Activated naive CD8-positive, alpha-beta T cell treated with anti-CD3 and anti-CD28 coated beads, Interleukin-2, amount 50 U/mL, for 24 hours (primary cell): Measurements from ENCODE around the gene NPSR1.
"Not testable (repeated sequence)": the region's sequence is repeated elsewhere in the genome, so short reads cannot be mapped to it uniquely, and the experiment has no call there.

Experiments used
- ATAC-seq: fragments of 150-1000 bp; cut with Tn5 transposase; one replicate; pipeline ENCODE4 v1.10.0; 2021
- DNase-seq: peaks from one replicate; pipeline ENCODE4 v3.0.0; 2021
- H3K27ac Mint-ChIP-seq: one replicate; pipeline ENCODE4 v1.8.0; 2021; ENCODE audit warnings: mild to moderate bottlenecking, mixed read lengths
- H3K27me3 Mint-ChIP-seq: one replicate; pipeline ENCODE4 v1.8.0; 2021; ENCODE audit warnings: mixed read lengths
- H3K36me3 Mint-ChIP-seq: one replicate; pipeline ENCODE4 v1.8.0; 2021; ENCODE audit warnings: low read depth, mixed read lengths
- H3K4me1 Mint-ChIP-seq: one replicate; pipeline ENCODE4 v1.8.0; 2021; ENCODE audit warnings: mixed read lengths
- H3K4me3 Mint-ChIP-seq: one replicate; pipeline ENCODE4 v1.8.0; 2021; ENCODE audit warnings: mild to moderate bottlenecking, moderate library complexity, mixed read lengths
- H3K9me3 Mint-ChIP-seq: one replicate; pipeline ENCODE4 v1.8.0; 2021; ENCODE audit warnings: mixed read lengths

Gene NPSR1

DNA sequence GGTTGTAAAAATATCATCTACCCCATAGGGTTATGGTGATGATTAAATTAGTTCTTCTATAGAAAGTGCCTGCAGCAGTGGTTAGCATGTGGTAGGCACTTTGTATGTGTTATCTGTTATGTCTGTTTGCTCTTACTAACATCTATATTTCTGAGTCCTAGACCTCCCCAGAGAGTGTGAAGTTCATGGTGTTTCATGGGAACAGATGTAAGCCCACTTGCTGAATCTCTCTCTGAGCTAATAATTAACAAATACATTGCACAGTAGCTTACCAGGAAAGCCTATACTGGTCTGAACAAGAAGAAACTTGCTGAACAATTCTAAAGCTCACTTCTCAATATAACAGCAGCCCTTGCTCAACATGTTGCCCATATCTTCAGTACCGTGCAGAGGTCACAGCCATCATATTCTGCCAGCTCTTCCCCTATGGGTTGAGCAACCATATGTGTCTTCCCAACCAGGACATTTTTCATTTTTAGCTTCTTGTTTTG lies 100.1 kb downstream of the NPSR1 start:
- Mint-ChIP-seq H3K27me3 (peaks cover 2% of the 10 kb centered on the region), H3K27ac (no peak overlapping the region), H3K36me3 (no peaks in the 10 kb centered on the region), H3K4me3 (no peak overlapping the region), H3K4me1 (no peaks in the 10 kb centered on the region), H3K9me3 (no peaks in the 10 kb centered on the region)
- DNase-seq: no peak
- ATAC-seq: no peak

- ATAC-seq: no peak
- Mint-ChIP-seq H3K27me3 (peaks cover 2% of the 10 kb centered on the region), H3K4me3 (no peak overlapping the region), H3K9me3 (no peaks in the 10 kb centered on the region), H3K4me1 (no peaks in the 10 kb centered on the region), H3K36me3 (no peaks in the 10 kb centered on the region), H3K27ac (no peak overlapping the region)
- DNase-seq: no peak
These were observed 101.6 kb downstream of the NPSR1 start for GRCh38 chr7:34759477-34760125.

DNA sequence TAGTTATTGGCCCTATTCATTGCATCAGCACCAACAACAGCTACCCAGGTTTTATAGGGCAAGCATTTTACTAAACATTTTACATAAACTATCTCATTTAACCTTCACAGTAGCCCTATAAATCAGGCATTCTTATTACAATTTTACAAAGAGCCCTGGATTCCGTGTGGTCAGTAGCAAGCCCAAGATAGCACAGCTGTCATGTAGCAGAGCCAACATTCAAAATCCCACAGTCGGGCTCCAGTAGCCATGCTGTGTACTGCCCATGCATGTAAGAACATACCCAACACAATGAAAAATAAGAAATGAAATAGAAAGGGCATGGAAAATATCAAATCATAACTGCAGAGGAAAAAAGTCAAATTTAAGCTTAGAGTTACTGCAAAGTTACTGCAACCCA lies 102.3 kb downstream of the NPSR1 start:
- Mint-ChIP-seq H3K9me3 (no peaks in the 10 kb centered on the region), H3K36me3 (no peaks in the 10 kb centered on the region), H3K4me3 (no peak overlapping the region), H3K27ac (no peak overlapping the region), H3K27me3 (peaks cover 2% of the 10 kb centered on the region), H3K4me1 (no peaks in the 10 kb centered on the region)
- ATAC-seq (no peak), DNase-seq (no peak)

DNA sequence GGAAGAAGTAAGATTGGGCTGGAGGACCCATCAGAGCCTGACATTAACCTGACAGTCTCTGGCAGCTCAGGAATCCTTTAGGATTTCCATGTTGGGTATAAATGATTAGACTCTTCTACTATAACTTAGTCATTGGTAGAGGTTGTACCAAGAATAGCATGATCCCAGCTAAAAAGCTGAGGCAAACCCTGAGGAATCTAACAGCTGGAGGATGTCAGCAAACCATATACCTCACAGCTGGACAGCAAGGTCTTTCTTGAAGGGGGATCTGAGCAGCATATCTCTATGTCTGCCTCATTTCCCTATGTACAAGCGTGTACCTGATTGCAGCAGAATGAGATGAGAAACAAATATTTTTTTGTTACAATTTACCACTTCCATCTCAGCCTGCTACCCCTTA lies 103.2 kb downstream of the NPSR1 start:
- ATAC-seq (no peak), DNase-seq (no peak)
- Mint-ChIP-seq H3K27me3 (peaks cover 2% of the 10 kb centered on the region), H3K9me3 (no peaks in the 10 kb centered on the region), H3K27ac (no peak overlapping the region), H3K4me3 (no peak overlapping the region), H3K4me1 (no peaks in the 10 kb centered on the region), H3K36me3 (no peaks in the 10 kb centered on the region)

- no peak for ATAC-seq
- Mint-ChIP-seq H3K9me3 (no peaks in the 10 kb centered on the region), H3K36me3 (no peaks in the 10 kb centered on the region), H3K4me1 (no peaks in the 10 kb centered on the region), H3K4me3 (no peak overlapping the region), H3K27me3 (peaks cover 2% of the 10 kb centered on the region), H3K27ac (no peak overlapping the region)
- no peak for DNase-seq
These were observed 103.6 kb downstream of the NPSR1 start for GRCh38 chr7:34761627-34762026.

DNA sequence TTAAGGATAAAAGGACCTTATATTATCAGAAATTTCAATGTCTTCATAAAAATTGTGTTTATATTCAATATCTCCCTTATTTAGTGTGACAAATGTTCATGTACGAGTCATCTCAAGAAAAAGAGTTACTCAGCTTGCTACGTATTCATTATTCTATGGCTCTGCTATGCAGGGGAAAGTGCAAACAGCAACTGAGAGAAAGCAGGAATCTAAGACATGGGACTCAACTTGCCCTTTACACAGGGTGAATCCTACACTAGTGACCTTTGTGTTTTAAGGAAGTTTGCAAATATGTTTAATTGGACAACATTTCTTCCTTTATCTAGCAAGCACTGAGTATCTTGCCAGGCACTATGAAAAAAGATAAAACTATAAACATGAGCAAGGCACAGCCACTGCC lies 104.7 kb downstream of the NPSR1 start:
- no peaks in the 10 kb centered on the region for H3K4me1 Mint-ChIP-seq
- H3K9me3 Mint-ChIP-seq: no peaks in the 10 kb centered on the region
- DNase-seq: no peak
- peaks cover 2% of the 10 kb centered on the region for H3K27me3 Mint-ChIP-seq
- H3K4me3 Mint-ChIP-seq: no peak overlapping the region
- no peaks in the 10 kb centered on the region for H3K36me3 Mint-ChIP-seq
- H3K27ac Mint-ChIP-seq: no peak overlapping the region
- ATAC-seq: no peak

DNA sequence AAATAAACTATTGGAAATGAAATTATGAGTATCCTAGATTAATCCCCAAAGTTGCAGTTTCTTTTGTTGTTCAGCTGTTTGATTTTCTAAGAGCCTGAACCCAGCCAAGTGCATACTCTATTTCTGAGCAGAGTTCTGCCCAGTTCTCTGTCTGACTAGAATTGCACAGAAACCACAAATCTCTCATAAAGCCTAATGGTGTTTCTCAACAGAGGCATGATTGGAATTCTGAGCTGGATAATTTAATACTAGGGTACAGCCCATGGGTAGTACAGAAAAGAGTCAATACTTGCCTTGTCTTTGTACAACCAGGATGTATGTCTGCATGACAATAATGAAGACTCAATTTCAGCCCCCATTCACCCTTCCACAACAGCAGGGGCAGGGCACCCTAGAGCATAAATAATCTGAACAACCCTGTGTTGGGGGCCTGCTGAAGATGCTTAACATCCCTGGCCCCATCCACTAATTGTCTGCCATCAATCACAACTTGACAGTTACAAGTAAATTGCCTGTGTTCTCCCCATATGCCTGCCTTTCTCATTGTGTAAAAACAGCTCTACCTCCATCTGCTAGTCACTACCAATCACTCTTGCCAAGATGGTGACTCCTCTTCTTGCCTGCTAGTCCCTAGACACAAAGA lies 114.4 kb downstream of the NPSR1 start:
- no peaks in the 10 kb centered on the region for H3K4me1 Mint-ChIP-seq
- peaks cover 4% of the 10 kb centered on the region for H3K9me3 Mint-ChIP-seq
- H3K27ac Mint-ChIP-seq: no peak overlapping the region
- no peak overlapping the region for H3K4me3 Mint-ChIP-seq
- no peak for DNase-seq
- no peak for ATAC-seq
- no peaks in the 10 kb centered on the region for H3K27me3 Mint-ChIP-seq
- no peaks in the 10 kb centered on the region for H3K36me3 Mint-ChIP-seq

GRCh38 chr7:34776748-34777358 lies 118.8 kb downstream of the NPSR1 start:
- Mint-ChIP-seq H3K4me1 (no peaks in the 10 kb centered on the region), H3K9me3 (peaks cover 5% of the 10 kb centered on the region), H3K27ac (no peak overlapping the region), H3K36me3 (no peaks in the 10 kb centered on the region), H3K4me3 (no peak overlapping the region), H3K27me3 (no peaks in the 10 kb centered on the region)
- ATAC-seq (no peak), DNase-seq (no peak)

GRCh38 chr7:34780546-34780945 lies 122.5 kb downstream of the NPSR1 start:
- DNase-seq: no peak
- Mint-ChIP-seq H3K36me3 (no peaks in the 10 kb centered on the region), H3K4me3 (no peak overlapping the region), H3K27me3 (no peaks in the 10 kb centered on the region), H3K4me1 (no peaks in the 10 kb centered on the region), H3K9me3 (peaks cover 26% of the 10 kb centered on the region), H3K27ac (no peak overlapping the region)
- no peak for ATAC-seq

DNA sequence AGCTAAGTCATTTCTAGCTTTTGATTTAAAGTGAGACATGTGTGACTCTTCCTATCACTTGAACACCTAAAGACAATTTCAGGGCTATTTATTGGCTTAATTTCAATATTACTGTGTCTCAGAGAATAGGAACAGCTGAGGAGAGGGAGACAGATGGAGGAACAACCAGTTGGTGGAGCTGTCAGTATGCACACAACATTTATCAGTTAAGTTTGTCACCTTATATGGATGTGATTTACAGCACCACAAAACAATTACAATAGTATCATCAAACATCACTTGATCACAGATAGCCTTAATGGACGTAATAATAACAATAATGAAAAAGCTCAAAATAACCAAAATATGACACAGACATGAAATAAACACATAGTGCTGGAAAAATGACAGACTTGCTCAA lies 129.6 kb downstream of the NPSR1 start:
- H3K27ac Mint-ChIP-seq: no peak overlapping the region
- no peaks in the 10 kb centered on the region for H3K4me1 Mint-ChIP-seq
- DNase-seq: no peak
- H3K9me3 Mint-ChIP-seq: peaks cover 19% of the 10 kb centered on the region
- no peak for ATAC-seq
- no peak overlapping the region for H3K4me3 Mint-ChIP-seq
- H3K36me3 Mint-ChIP-seq: no peaks in the 10 kb centered on the region
- no peaks in the 10 kb centered on the region for H3K27me3 Mint-ChIP-seq

DNA sequence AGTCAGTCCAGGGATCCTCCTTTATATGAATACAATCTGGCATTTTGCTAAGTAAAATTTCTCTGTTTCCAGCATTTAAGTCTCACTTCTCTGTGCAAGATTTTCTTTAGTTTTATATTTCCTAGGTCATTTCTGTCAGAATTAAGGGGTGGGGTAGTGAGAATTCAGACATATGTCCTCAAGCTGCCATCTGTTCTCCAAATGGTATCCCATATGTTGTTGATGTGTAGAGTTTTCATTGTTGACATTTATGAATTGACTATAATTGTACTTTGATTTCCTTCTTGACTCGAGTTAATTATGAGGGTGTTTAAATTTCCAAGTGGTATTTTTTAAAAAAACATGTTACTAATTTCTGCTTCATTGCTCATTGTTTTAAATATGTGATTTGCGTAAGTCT lies 148.8 kb downstream of the NPSR1 start:
- no peaks in the 10 kb centered on the region for H3K36me3 Mint-ChIP-seq
- ATAC-seq: no peak
- no peak overlapping the region for H3K4me3 Mint-ChIP-seq
- H3K9me3 Mint-ChIP-seq: no peaks in the 10 kb centered on the region
- no peak overlapping the region for H3K27ac Mint-ChIP-seq
- no peaks in the 10 kb centered on the region for H3K4me1 Mint-ChIP-seq
- H3K27me3 Mint-ChIP-seq: peaks cover 7% of the 10 kb centered on the region
- no peak for DNase-seq

- DNase-seq (no peak), ATAC-seq (no peak)
- Mint-ChIP-seq H3K4me1 (no peaks in the 10 kb centered on the region), H3K4me3 (no peak overlapping the region), H3K27me3 (peaks cover 9% of the 10 kb centered on the region), H3K36me3 (no peaks in the 10 kb centered on the region), H3K9me3 (no peaks in the 10 kb centered on the region), H3K27ac (no peak overlapping the region)
These were observed 149.7 kb downstream of the NPSR1 start for GRCh38 chr7:34807548-34808340.

GRCh38 chr7:34814203-34814842 lies 156.3 kb downstream of the NPSR1 start:
- not testable (repeated sequence) for H3K36me3 Mint-ChIP-seq, DNase-seq, H3K9me3 Mint-ChIP-seq, H3K27me3 Mint-ChIP-seq, H3K27ac Mint-ChIP-seq, H3K4me3 Mint-ChIP-seq, H3K4me1 Mint-ChIP-seq, ATAC-seq

GRCh38 chr7:34821932-34822558 lies 164.0 kb downstream of the NPSR1 start:
- ATAC-seq: no peak
- peaks cover 5% of the 10 kb centered on the region for H3K27me3 Mint-ChIP-seq
- no peaks in the 10 kb centered on the region for H3K36me3 Mint-ChIP-seq
- no peak overlapping the region for H3K27ac Mint-ChIP-seq
- no peaks in the 10 kb centered on the region for H3K9me3 Mint-ChIP-seq
- DNase-seq: no peak
- no peak overlapping the region for H3K4me3 Mint-ChIP-seq
- no peaks in the 10 kb centered on the region for H3K4me1 Mint-ChIP-seq
